NCI-H128 (cell line): Measurements from ENCODE around the gene KRTAP15-1.

Experiments used
- DNase-seq: peaks from one replicate; lab custom pipeline; 2025; ENCODE audit not compliant: unreplicated experiment; lab: John Stamatoyannopoulos, UW

The KRTAP15-1 gene

DNA sequence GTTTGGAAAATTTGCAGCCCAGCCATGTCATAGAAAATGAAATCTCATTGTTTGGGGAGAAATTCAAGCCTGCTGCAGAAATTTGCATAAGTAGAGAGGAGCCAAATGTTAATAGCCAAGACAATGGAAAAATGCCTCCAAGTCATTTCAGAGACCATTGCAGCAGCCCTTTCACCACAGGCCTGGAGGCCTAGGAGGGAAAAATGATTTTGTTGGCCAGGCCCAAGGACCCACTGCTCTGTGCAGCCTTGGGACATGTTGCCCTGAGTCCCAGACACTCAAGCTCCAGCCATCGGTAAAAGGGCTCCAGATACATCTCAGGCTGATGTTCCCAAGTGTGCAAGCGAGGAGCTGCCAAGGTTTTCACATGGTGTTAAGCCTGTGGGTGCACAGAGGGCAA, 46.1 kb downstream of the KRTAP15-1 start:
- DNase-seq, result no peak

DNA sequence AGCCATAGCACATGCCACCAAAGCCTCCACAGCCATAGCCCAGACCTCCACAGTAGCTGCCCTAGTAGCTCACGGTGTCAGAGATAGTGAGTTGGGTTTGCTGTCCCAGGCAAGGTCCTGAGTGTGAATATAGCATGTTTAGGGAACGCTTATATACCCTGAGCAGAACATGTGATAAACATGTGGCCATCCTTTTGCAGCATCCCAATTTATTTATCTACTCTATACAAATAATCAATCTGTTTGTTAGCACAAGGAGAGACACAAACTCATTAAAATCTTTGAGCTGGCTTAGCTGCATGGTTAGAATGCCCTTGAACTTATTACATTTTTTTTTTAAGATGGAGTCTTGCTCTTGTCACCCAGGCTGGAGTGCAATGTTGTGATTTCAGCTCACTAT, 47.3 kb downstream of the KRTAP15-1 start, which contains the start of gene KRTAP19-2:
Gene KRTAP19-2, minus strand, starts transcription at position 101 of the 400 bp plus-strand sequence. Its CDS starts 88 bp downstream, at position 13.
- no peak for DNase-seq
